MM.1S (cell line): Measurements from ENCODE around the gene RELN.

Source experiments
- CTCF ChIP-seq: fragments of 300-600 bp; sonication (generic); IDR thresholded peaks from 2 replicates; pipeline ENCODE4 v1.5.1; 2016; ENCODE audit warnings: antibody characterized with exemption, low read length, mixed read lengths
- EZH2phosphoT487 ChIP-seq: fragments of 300-600 bp; sonication (generic); IDR thresholded peaks from 2 replicates; pipeline ENCODE4 v1.6.1; 2018; ENCODE audit warnings: antibody characterized with exemption, low read length

DNA sequence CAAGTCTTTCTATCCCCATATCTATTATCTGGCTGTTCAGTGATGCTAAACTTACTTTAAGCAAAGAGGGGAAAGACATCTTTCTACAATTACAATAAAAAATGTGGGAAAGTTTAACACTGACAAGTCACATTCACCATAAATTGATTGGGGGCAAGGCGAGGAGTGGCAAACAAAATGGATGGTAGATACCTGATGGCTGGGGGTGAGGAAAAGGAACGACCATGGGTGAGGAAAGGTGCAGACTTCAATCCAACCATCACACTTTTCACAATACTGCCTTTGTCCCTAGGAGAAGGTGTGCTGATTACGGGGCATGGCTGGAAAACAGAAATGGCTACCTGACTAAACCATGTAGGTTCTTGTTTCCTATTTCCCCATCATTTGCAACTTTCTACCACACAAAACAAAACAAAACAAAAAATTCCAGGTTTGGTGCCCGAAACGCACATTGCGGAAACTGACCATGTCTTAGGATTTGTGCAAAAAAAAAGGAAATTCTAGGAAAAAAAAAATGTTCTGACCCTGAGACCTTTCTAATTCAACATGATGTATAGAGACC is 3.8 kb downstream of the RELN start:
- no peak for TF ChIP-seq CTCF
- no peak for TF ChIP-seq EZH2phosphoT487
